IMR-90 (cell line): ENCODE results near the gene ARFGAP3.

ENCODE experiments used
- CEBPB ChIP-seq: IDR thresholded peaks from 2 replicates; pipeline ENCODE4 v1.6.1; 2012; ENCODE audit warnings: low read depth, low read length, improper control_type of control experiment
- FOS ChIP-seq: fragments of 150-350 bp; IDR thresholded peaks from 2 replicates; pipeline ENCODE4 v1.6.1; 2016; ENCODE audit warnings: low read depth, low read length
- MAZ ChIP-seq: IDR thresholded peaks from 2 replicates; pipeline ENCODE4 v1.6.1; 2012; ENCODE audit warnings: low read depth, mild to moderate bottlenecking, low read length, improper control_type of control experiment, moderate library complexity, borderline replicate concordance
- MXI1 ChIP-seq: IDR thresholded peaks from 2 replicates; pipeline ENCODE4 v1.6.1; 2012; ENCODE audit warnings: low read depth, mild to moderate bottlenecking, low read length, moderate library complexity, borderline replicate concordance
- NFE2L2 ChIP-seq: fragments of 150-350 bp; IDR thresholded peaks from 2 replicates; pipeline ENCODE4 v1.6.1; 2016; ENCODE audit warnings: low read depth, mild to moderate bottlenecking, low read length
- POLR2A ChIP-seq: IDR thresholded peaks from 2 replicates; pipeline ENCODE4 v1.6.1; 2012; ENCODE audit warnings: mild to moderate bottlenecking, low read depth, low read length
- RAD21 ChIP-seq: IDR thresholded peaks from 2 replicates; pipeline ENCODE4 v1.6.1; 2012; ENCODE audit warnings: low read length, improper control_type of control experiment
- SMC3 ChIP-seq: fragments of 150-350 bp; IDR thresholded peaks from 2 replicates; pipeline ENCODE4 v1.6.1; 2016; ENCODE audit warnings: low read depth, mild to moderate bottlenecking, antibody characterized with exemption, low read length, moderate library complexity
- TF ChIP-seq, protein P1 (sequence below): conservative IDR thresholded peaks from 2 replicates; pipeline ENCODE4 v1.5.1; 2012; ENCODE audit warnings: mild to moderate bottlenecking, low read depth, low read length, improper control_type of control experiment
- TF ChIP-seq, protein P2 (sequence below): fragments of 150-350 bp; IDR thresholded peaks from 2 replicates; pipeline ENCODE4 v1.6.1; 2017; ENCODE audit warnings: mild to moderate bottlenecking, antibody characterized with exemption, low read length, low read depth

GRCh38 chr22:42876041-42876440 lies 19.0 kb upstream of the ARFGAP3 start:
- TF ChIP-seq, protein P1, sequence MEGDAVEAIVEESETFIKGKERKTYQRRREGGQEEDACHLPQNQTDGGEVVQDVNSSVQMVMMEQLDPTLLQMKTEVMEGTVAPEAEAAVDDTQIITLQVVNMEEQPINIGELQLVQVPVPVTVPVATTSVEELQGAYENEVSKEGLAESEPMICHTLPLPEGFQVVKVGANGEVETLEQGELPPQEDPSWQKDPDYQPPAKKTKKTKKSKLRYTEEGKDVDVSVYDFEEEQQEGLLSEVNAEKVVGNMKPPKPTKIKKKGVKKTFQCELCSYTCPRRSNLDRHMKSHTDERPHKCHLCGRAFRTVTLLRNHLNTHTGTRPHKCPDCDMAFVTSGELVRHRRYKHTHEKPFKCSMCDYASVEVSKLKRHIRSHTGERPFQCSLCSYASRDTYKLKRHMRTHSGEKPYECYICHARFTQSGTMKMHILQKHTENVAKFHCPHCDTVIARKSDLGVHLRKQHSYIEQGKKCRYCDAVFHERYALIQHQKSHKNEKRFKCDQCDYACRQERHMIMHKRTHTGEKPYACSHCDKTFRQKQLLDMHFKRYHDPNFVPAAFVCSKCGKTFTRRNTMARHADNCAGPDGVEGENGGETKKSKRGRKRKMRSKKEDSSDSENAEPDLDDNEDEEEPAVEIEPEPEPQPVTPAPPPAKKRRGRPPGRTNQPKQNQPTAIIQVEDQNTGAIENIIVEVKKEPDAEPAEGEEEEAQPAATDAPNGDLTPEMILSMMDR, result no peak
- no peak for TF ChIP-seq CEBPB
- no peak for TF ChIP-seq POLR2A
- TF ChIP-seq SMC3, result no peak
- no peak for TF ChIP-seq MAZ
- TF ChIP-seq, protein P2, sequence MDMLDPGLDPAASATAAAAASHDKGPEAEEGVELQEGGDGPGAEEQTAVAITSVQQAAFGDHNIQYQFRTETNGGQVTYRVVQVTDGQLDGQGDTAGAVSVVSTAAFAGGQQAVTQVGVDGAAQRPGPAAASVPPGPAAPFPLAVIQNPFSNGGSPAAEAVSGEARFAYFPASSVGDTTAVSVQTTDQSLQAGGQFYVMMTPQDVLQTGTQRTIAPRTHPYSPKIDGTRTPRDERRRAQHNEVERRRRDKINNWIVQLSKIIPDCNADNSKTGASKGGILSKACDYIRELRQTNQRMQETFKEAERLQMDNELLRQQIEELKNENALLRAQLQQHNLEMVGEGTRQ, result no peak
- no peak for TF ChIP-seq MXI1
- TF ChIP-seq RAD21, result no peak
- no peak for TF ChIP-seq FOS
- no peak for TF ChIP-seq NFE2L2
